ENCODE data around the gene ERCC1.

ERCC1 gene

GRCh38 chr19:45423589-45424190 lies at the start of gene ERCC1:
TSS of gene ERCC1 (minus strand) at chr19:45423917. CDS start at chr19:45423374, 543 bp downstream.
- Mint-ChIP-seq H3K36me3 (ENCODE audit: low read depth) (peaks cover 44% of the 10 kb centered on the region), H3K27ac (peak within 1 kb of the TSS; percentile 98), H3K4me3 (peak within 1 kb of the TSS; percentile 87), H3K27me3 (peaks cover 4% of the 10 kb centered on the region), H3K9me3 (no peaks in the 10 kb centered on the region), H3K4me1 (ENCODE audit: low read depth) (peaks cover 63% of the 10 kb centered on the region)
- DNase-seq, result peak; percentile 86

GRCh38 chr19:45473367-45473681 lies 49.6 kb upstream of the ERCC1 start:
- DNase-seq, result no peak
- peaks cover 18% of the 10 kb centered on the region for H3K27me3 Mint-ChIP-seq
- H3K4me1 Mint-ChIP-seq (ENCODE audit: low read depth), result peaks cover 65% of the 10 kb centered on the region
- H3K4me3 Mint-ChIP-seq, result no peak overlapping the region
- no peaks in the 10 kb centered on the region for H3K9me3 Mint-ChIP-seq
- H3K27ac Mint-ChIP-seq, result no peak overlapping the region
- peaks cover 30% of the 10 kb centered on the region for H3K36me3 Mint-ChIP-seq (ENCODE audit: low read depth)

- H3K36me3 Mint-ChIP-seq (ENCODE audit: low read depth), result peaks cover 33% of the 10 kb centered on the region
- no peak for DNase-seq
- H3K9me3 Mint-ChIP-seq, result no peaks in the 10 kb centered on the region
- peaks cover 65% of the 10 kb centered on the region for H3K4me1 Mint-ChIP-seq (ENCODE audit: low read depth)
- H3K27me3 Mint-ChIP-seq, result peaks cover 18% of the 10 kb centered on the region
- no peak overlapping the region for H3K4me3 Mint-ChIP-seq
- H3K27ac Mint-ChIP-seq, result no peak overlapping the region
Observed at GRCh38 chr19:45472563-45473366, 49.0 kb upstream of the ERCC1 start.

GRCh38 chr19:45471931-45472562 lies 48.3 kb upstream of the ERCC1 start:
- Mint-ChIP-seq H3K9me3 (no peaks in the 10 kb centered on the region), H3K4me1 (ENCODE audit: low read depth) (peaks cover 63% of the 10 kb centered on the region), H3K27ac (no peak overlapping the region), H3K36me3 (ENCODE audit: low read depth) (peaks cover 33% of the 10 kb centered on the region), H3K4me3 (no peak overlapping the region), H3K27me3 (peaks cover 18% of the 10 kb centered on the region)
- no peak for DNase-seq

GRCh38 chr19:45471111-45471930 lies 47.6 kb upstream of the ERCC1 start:
- Mint-ChIP-seq H3K4me3 (peak overlapping the region; percentile 86), H3K4me1 (ENCODE audit: low read depth) (peaks cover 59% of the 10 kb centered on the region), H3K27ac (no peak overlapping the region), H3K9me3 (no peaks in the 10 kb centered on the region), H3K27me3 (peaks cover 18% of the 10 kb centered on the region), H3K36me3 (ENCODE audit: low read depth) (peaks cover 33% of the 10 kb centered on the region)
- no peak for DNase-seq

GRCh38 chr19:45470762-45471081 lies 47.0 kb upstream of the ERCC1 start:
- DNase-seq, result no peak
- Mint-ChIP-seq H3K9me3 (no peaks in the 10 kb centered on the region), H3K27me3 (peaks cover 18% of the 10 kb centered on the region), H3K4me3 (peak overlapping the region; percentile 86), H3K27ac (no peak overlapping the region), H3K36me3 (ENCODE audit: low read depth) (peaks cover 33% of the 10 kb centered on the region), H3K4me1 (ENCODE audit: low read depth) (peaks cover 56% of the 10 kb centered on the region)

- no peaks in the 10 kb centered on the region for H3K9me3 Mint-ChIP-seq
- DNase-seq, result no peak
- peaks cover 53% of the 10 kb centered on the region for H3K4me1 Mint-ChIP-seq (ENCODE audit: low read depth)
Observed at GRCh38 chr19:45469945-45470761, 46.4 kb upstream of the ERCC1 start.

GRCh38 chr19:45469132-45469944 lies 45.6 kb upstream of the ERCC1 start:
- Mint-ChIP-seq H3K4me3 (peak overlapping the region; percentile 86), H3K27me3 (peaks cover 18% of the 10 kb centered on the region), H3K27ac (peak overlapping the region; percentile 94), H3K4me1 (ENCODE audit: low read depth) (peaks cover 51% of the 10 kb centered on the region), H3K9me3 (no peaks in the 10 kb centered on the region), H3K36me3 (ENCODE audit: low read depth) (peaks cover 33% of the 10 kb centered on the region)
- DNase-seq, result peak; percentile 97

More at GRCh38 chr19:45469945-45470761, 46.4 kb upstream of the ERCC1 start:
- peak overlapping the region; percentile 94 for H3K27ac Mint-ChIP-seq
- peaks cover 33% of the 10 kb centered on the region for H3K36me3 Mint-ChIP-seq (ENCODE audit: low read depth)
- peak overlapping the region; percentile 86 for H3K4me3 Mint-ChIP-seq
- peaks cover 18% of the 10 kb centered on the region for H3K27me3 Mint-ChIP-seq

GRCh38 chr19:45468803-45469131 lies 45.0 kb upstream of the ERCC1 start:
- H3K27ac Mint-ChIP-seq, result peak overlapping the region; percentile 94
- H3K27me3 Mint-ChIP-seq, result peaks cover 17% of the 10 kb centered on the region
- H3K4me1 Mint-ChIP-seq (ENCODE audit: low read depth), result peaks cover 50% of the 10 kb centered on the region
- peaks cover 33% of the 10 kb centered on the region for H3K36me3 Mint-ChIP-seq (ENCODE audit: low read depth)
- DNase-seq, result no peak
- H3K9me3 Mint-ChIP-seq, result no peaks in the 10 kb centered on the region
- peak overlapping the region; percentile 86 for H3K4me3 Mint-ChIP-seq

GRCh38 chr19:45468159-45468651 lies 44.5 kb upstream of the ERCC1 start:
- peak overlapping the region; percentile 94 for H3K27ac Mint-ChIP-seq
- H3K4me3 Mint-ChIP-seq, result peak overlapping the region; percentile 86
- peaks cover 15% of the 10 kb centered on the region for H3K27me3 Mint-ChIP-seq
- peaks cover 30% of the 10 kb centered on the region for H3K36me3 Mint-ChIP-seq (ENCODE audit: low read depth)
- no peaks in the 10 kb centered on the region for H3K9me3 Mint-ChIP-seq
- H3K4me1 Mint-ChIP-seq (ENCODE audit: low read depth), result peaks cover 47% of the 10 kb centered on the region
- DNase-seq, result peak; percentile 66

- Mint-ChIP-seq H3K27ac (peak within 1 kb of the TSS; percentile 94), H3K36me3 (ENCODE audit: low read depth) (peaks cover 25% of the 10 kb centered on the region), H3K9me3 (no peaks in the 10 kb centered on the region), H3K4me1 (ENCODE audit: low read depth) (peaks cover 44% of the 10 kb centered on the region), H3K4me3 (peak within 1 kb of the TSS; percentile 86), H3K27me3 (peaks cover 10% of the 10 kb centered on the region)
- DNase-seq, result peak; percentile 96
Observed at GRCh38 chr19:45467456-45468158, 43.9 kb upstream of the ERCC1 start, which contains the start of gene FOSB. TSS of gene FOSB (plus strand) at chr19:45467996. CDS start at chr19:45468587, 591 bp downstream.

- peak overlapping the region; percentile 94 for H3K27ac Mint-ChIP-seq
- no peak for DNase-seq
- peaks cover 8% of the 10 kb centered on the region for H3K27me3 Mint-ChIP-seq
- no peaks in the 10 kb centered on the region for H3K9me3 Mint-ChIP-seq
- peaks cover 40% of the 10 kb centered on the region for H3K4me1 Mint-ChIP-seq (ENCODE audit: low read depth)
- H3K36me3 Mint-ChIP-seq (ENCODE audit: low read depth), result peaks cover 22% of the 10 kb centered on the region
- peak overlapping the region; percentile 86 for H3K4me3 Mint-ChIP-seq
Observed at GRCh38 chr19:45467115-45467455, 43.4 kb upstream of the ERCC1 start.
